GF-D8 (cell line): ENCODE measurements around the gene EIF5AL1.
"Not testable (repeated sequence)": the region's sequence is repeated elsewhere in the genome, so short reads cannot be mapped to it uniquely, and the experiment has no call there.

ENCODE experiments used
- DNase-seq: peaks from one replicate; lab custom pipeline; 2025; lab: John Stamatoyannopoulos, UW

EIF5AL1 gene

DNA sequence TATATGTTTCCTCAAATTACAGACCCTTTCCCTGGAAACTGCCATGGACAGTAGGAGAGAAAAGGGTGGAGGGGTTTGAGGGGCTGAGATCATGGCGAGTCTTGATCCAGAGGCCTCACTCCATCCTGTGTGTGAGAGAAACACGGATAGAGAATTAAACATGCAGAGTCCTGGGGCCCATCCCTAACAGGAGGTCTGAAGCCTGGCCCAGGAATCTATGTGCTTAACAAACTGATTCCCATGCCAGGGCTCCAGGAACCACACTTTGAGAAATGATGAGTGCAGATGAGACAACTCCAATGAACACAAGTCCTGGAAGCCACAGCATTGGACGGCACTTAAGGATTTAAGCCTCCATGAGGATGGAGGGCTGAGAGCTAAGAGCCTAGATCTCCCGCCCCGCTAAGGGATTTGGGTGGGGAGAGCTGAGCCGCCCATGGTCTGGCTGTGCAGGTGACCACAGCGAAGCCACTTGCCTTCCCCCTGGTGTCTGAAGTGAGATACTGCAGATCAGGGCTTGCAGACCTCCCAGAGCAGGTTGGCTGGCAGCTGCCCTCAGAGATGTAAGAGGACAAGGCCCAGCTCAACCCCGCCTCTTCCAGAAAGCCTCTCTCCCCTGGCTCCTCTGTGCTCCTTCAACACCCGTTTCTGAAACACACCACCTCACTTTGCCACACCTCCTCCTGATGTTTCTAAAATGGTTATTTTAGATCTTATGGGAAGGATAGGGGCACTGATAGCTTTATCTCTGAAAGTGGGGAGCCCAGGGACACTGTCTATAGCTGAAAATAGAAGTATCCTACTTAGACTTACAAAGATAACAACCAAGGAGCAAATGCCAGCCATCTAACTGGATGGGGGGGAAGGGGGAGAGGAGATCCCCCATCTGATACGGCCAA, 24.8 kb upstream of the EIF5AL1 start:
- DNase-seq: no peak

GRCh38 chr10:79488336-79488735, 24.0 kb upstream of the EIF5AL1 start:
- no peak for DNase-seq

GRCh38 chr10:79488870-79489269, 23.5 kb upstream of the EIF5AL1 start:
- DNase-seq: no peak

- no peak for DNase-seq
Measured at GRCh38 chr10:79490400-79491142, 21.8 kb upstream of the EIF5AL1 start.

- DNase-seq: no peak
Measured at GRCh38 chr10:79491143-79491835, 21.0 kb upstream of the EIF5AL1 start.

- no peak for DNase-seq
Measured at GRCh38 chr10:79492256-79492655, 20.1 kb upstream of the EIF5AL1 start.

GRCh38 chr10:79492839-79493238, 19.5 kb upstream of the EIF5AL1 start:
- no peak for DNase-seq

DNA sequence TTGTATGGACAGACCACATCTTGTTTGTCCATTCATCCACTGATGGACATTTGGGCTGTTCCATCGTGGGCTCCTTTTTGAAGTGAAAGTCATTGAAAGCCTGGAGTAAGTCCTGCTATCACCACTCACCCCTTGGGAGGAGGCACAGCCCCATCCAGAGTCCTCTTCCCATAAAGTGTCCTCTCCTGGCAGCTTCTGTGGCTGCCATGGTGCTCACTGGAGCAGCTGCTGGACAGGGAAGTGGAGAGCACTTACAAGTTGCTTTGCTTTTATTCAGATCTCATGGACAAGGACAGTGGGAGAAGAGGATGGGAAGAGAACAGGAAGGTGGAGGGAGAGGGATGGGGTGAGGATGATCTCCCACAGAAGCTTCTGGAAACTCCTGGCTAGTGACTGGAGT, 18.5 kb upstream of the EIF5AL1 start:
- no peak for DNase-seq

DNA sequence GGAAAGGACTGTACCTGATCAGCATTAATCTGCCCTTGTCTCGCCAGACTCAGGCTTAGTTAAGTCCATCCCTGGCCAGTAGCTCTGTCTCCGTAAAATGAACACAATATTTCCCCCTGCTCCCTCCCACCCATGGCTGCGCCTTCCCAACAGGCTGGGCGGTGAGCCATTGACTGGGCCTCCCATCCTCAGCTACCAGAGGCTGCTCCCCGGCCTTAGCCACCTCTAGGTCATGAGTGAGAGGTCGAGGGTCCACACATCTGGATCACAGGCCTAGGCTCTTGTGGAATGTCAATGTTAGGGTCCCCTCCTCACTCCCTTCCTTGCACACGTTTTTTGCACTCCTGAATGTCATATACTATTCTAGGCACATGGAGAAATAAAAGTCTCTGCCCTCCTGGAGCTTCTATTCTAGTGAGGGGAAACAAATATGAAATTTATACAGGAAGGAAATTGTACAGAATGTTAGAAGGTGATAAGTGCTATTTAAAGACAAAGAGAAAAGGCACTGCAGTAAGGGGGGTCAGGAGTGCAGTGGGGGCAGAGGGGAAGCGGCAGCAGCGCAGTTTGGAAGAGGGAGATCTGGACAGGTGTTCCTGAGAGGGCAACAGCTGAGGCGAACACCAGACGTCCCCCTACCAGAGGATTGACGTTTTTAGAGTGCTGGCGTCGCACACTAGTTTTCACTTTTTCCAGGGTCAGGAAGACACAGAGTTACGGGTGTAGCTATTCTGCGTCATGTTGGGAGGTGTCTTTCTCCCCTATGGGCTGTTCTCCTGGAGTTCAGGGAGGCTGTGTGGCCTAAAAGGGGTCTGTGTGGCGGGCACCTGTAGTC, 17.2 kb upstream of the EIF5AL1 start:
- DNase-seq: no peak

- DNase-seq: no peak
Measured at GRCh38 chr10:79495791-79496190, 16.5 kb upstream of the EIF5AL1 start.

GRCh38 chr10:79496896-79497295, 15.4 kb upstream of the EIF5AL1 start:
- no peak for DNase-seq

GRCh38 chr10:79498291-79498829, 14.0 kb upstream of the EIF5AL1 start:
- no peak for DNase-seq

- DNase-seq: no peak
Measured at GRCh38 chr10:79502561-79503309, 9.6 kb upstream of the EIF5AL1 start.

GRCh38 chr10:79503787-79504186, 8.5 kb upstream of the EIF5AL1 start:
- DNase-seq: not testable (repeated sequence)

- DNase-seq: not testable (repeated sequence)
Measured at GRCh38 chr10:79504483-79504882, 7.8 kb upstream of the EIF5AL1 start.

DNA sequence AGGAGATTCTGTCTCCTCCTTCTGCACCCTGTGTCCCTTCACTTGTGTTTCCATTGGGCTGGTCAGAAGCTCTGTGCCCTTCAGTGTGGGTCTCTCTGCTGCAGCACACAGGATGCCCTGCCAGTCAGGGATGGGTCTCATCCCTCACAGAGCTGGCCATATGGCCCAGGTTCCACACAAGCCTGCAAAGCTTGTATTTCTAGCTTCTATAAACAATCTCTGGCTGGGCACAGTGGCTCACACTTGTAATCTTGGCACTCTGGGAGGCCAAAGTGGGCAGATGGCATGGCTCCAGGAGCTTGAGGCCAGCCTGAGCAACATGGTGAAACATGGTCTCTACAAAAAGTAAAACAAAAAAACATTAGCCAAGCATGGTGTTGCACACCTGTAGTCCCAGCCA, 7.0 kb upstream of the EIF5AL1 start:
- not testable (repeated sequence) for DNase-seq

DNA sequence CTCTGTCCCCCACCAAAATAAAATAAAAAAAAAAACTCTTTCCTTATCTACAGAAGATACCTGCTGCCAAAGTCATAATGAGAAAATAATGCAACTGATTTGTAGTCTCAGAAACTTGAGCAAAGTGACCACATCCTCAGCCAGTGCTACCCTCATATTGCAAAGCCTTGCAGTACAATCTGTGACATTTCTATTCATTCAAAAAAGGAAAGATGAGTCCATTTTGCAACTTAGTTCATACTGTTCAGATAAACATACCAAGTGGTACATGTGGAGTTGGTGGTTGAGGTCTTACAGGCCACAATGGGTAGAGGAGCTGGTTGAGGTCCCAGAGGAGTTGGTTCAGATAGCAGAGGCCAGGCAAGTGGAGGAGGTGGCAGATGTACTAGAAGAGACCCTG, 6.5 kb upstream of the EIF5AL1 start:
- DNase-seq: no peak

DNA sequence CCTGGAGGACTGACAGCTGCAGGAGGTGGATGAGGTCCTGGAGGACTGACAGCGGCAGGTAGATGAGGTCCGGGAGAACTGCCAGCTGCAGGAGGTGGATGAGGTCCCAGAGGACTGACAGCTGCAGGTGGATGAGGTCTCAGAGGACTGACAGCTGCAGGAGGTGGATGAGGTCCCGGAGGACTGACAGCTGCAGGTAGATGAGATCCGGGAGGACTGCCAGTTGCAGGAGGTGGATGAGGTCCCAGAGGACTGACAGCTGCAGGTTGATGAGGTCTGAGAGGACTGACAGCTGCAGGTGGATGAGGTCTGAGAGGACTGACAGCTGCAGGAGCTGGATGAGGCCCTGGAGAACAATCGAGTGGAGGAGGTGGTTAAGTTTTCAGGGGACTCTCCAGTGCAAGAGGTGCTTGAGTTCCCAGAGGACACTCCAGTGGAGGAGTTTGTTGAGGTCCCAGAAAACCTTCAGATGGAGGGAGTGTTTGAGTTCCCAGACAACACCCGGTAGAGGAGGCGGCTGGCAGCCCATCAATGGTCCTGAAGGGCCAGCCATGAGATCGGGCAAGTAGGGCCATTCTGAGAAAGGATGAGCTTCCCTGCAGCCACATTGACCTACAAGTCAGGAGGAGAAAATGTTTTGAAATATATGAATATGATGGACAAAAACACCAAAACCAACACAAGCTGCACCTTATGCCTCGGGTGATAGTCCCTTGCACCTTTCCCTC, 4.7 kb upstream of the EIF5AL1 start:
- DNase-seq: no peak

DNA sequence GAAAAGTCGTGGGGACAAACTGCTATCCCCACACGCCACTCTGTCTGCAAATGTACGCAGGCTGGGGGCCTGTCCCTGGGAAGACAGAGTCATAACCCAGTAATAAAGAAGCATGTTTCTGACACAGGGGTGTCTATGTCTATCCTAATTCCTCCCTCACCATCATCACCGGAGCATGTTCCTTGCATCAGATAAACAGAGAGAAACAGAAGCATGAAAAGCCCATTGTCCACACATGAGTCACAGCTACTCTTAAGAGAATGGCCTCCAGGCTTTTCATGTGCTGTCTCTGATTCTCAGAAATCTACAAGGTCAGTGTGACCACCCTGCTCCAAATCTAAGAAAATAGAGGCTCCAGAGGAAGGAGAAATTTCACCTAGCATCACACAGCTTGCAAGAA, 4.1 kb upstream of the EIF5AL1 start:
- DNase-seq: not testable (repeated sequence)
